MCF 10A (cell line): ENCODE measurements around the gene DCDC2. TPM values are rescaled to one million over a fixed set of nuclear protein-coding genes. Genes with fewer than 3 reads are reported as not detected.

ENCODE experiments used
- BruUV-seq: library from RNA; stranded (reverse); fragments of 400-500 nt; replicated peaks from 2 replicates; lab custom pipeline; 2021; lab: Mats Ljungman, UMichigan
- CTCF ChIA-PET: fragments of 300-600 bp; sonication (Branson Sonifier 250); formaldehyde crosslinking; extraction: SDS; loops from one replicate; lab custom pipeline; 2021; ENCODE audit warnings: antibody characterized with exemption, inconsistent platforms; lab: Yijun Ruan, JAX
- POLR2A ChIA-PET: fragments of 300-600, 350-650 bp; sonication (Branson Sonifier 250); formaldehyde crosslinking; extraction: SDS; loops from one replicate; lab custom pipeline; 2020; ENCODE audit warnings: antibody characterized with exemption, inconsistent platforms; lab: Yijun Ruan, JAX
- DNase-seq: peaks from one replicate; pipeline ENCODE4 v3.0.0-alpha.2; 2018; ENCODE audit not compliant: unreplicated experiment
- H3K27ac Mint-ChIP-seq: one replicate; pipeline ENCODE4 v1.8.0; 2022; ENCODE audit warnings: mild to moderate bottlenecking, low read depth, mixed read lengths; ENCODE audit not compliant: unreplicated experiment
- H3K27me3 Mint-ChIP-seq: one replicate; pipeline ENCODE4 v1.8.0; 2022; ENCODE audit warnings: mixed read lengths; ENCODE audit not compliant: insufficient read depth, unreplicated experiment
- H3K36me3 Mint-ChIP-seq: one replicate; pipeline ENCODE4 v1.8.0; 2022; ENCODE audit warnings: mild to moderate bottlenecking, moderate library complexity, mixed read lengths; ENCODE audit not compliant: insufficient read depth, unreplicated experiment
- H3K4me1 Mint-ChIP-seq: one replicate; pipeline ENCODE4 v1.8.0; 2022; ENCODE audit warnings: mixed read lengths; ENCODE audit not compliant: insufficient read depth, unreplicated experiment
- H3K4me3 Mint-ChIP-seq: one replicate; pipeline ENCODE4 v1.8.0; 2022; ENCODE audit warnings: mild to moderate bottlenecking, moderate library complexity, mixed read lengths; ENCODE audit not compliant: unreplicated experiment
- H3K9me3 Mint-ChIP-seq: one replicate; pipeline ENCODE4 v1.8.0; 2022; ENCODE audit warnings: mixed read lengths; ENCODE audit not compliant: unreplicated experiment
- CTCF ChIP-seq: fragments of 200-600 bp; IDR thresholded peaks from one replicate; pipeline ENCODE4 v1.8.0; 2022; ENCODE audit warnings: antibody characterized with exemption, mild to moderate bottlenecking; ENCODE audit not compliant: unreplicated experiment
- intact Hi-C: fragments of 100-400 bp; cut with micrococcal nuclease; formaldehyde crosslinking; loops from 2 replicates; pipeline ENCODE4 v1.14.1; 2022
- total RNA-seq: library from RNA; stranded (reverse); gene quantifications from 2 replicates; pipeline ENCODE4 v1.2.3, GENCODE V29; 2022

Gene DCDC2
- total RNA-seq, 1 experiment from 2014 or later, result not detected

- BruUV-seq, result no TSS peak
- Mint-ChIP-seq H3K27me3 (peaks cover 19% of the 10 kb centered on the region), H3K4me1 (no peaks in the 10 kb centered on the region), H3K27ac (no peak overlapping the region), H3K36me3 (no peaks in the 10 kb centered on the region), H3K9me3 (no peaks in the 10 kb centered on the region), H3K4me3 (no peak overlapping the region)
- no peak for TF ChIP-seq CTCF
- DNase-seq, result no peak
- CTCF ChIA-PET, result interaction anchor here (3.1 kb wide), 1 partner anchor 69 kb away, joined by 10 read pairs; no protein-coding TSS in a partner anchor
- POLR2A ChIA-PET, result no interaction called here
- intact Hi-C loops, result no loop called here
These were observed 5.4 kb downstream of the DCDC2 start for GRCh38 chr6:24352434-24352833.

- intact Hi-C loops, result no loop called here
- Mint-ChIP-seq H3K4me3 (no peak overlapping the region), H3K27me3 (peaks cover 18% of the 10 kb centered on the region), H3K36me3 (no peaks in the 10 kb centered on the region), H3K4me1 (no peaks in the 10 kb centered on the region), H3K27ac (no peak overlapping the region), H3K9me3 (no peaks in the 10 kb centered on the region)
- ChIA-PET CTCF (no interaction called here), POLR2A (interaction anchor here (0.6 kb wide), 1 partner anchor 23 kb away, joined by 3 read pairs; no protein-coding TSS in a partner anchor)
- BruUV-seq, result no TSS peak
- TF ChIP-seq CTCF, result no peak
- no peak for DNase-seq
These were observed 12.9 kb downstream of the DCDC2 start for GRCh38 chr6:24344976-24345375.

GRCh38 chr6:24340998-24341938 lies 16.6 kb downstream of the DCDC2 start:
- Mint-ChIP-seq H3K4me1 (no peaks in the 10 kb centered on the region), H3K27ac (no peak overlapping the region), H3K4me3 (no peak overlapping the region), H3K9me3 (peaks cover 16% of the 10 kb centered on the region), H3K27me3 (no peaks in the 10 kb centered on the region), H3K36me3 (no peaks in the 10 kb centered on the region)
- intact Hi-C loops, result no loop called here
- ChIA-PET POLR2A (interaction anchor here (0.7 kb wide), 1 partner anchor 227 kb away, joined by 3 read pairs; no protein-coding TSS in a partner anchor), CTCF (interaction anchor here (0.9 to 1.3 kb wide), 2 partner anchors 17 to 19 kb away, joined by 3 read pairs; partner anchors contain the start of gene DCDC2)
- no peak for TF ChIP-seq CTCF
- no TSS peak for BruUV-seq
- no peak for DNase-seq

- DNase-seq, result no peak
- Mint-ChIP-seq H3K9me3 (peaks cover 16% of the 10 kb centered on the region), H3K36me3 (no peaks in the 10 kb centered on the region), H3K4me3 (no peak overlapping the region), H3K4me1 (no peaks in the 10 kb centered on the region), H3K27me3 (no peaks in the 10 kb centered on the region), H3K27ac (no peak overlapping the region)
- ChIA-PET CTCF (no interaction called here), POLR2A (no interaction called here)
- intact Hi-C loops, result no loop called here
- BruUV-seq, result no TSS peak
- TF ChIP-seq CTCF, result no peak
These were observed 17.9 kb downstream of the DCDC2 start for GRCh38 chr6:24339932-24340331.
